Right lung (tissue), 5 donors: ENCODE data around the gene ACTRT2. TPM values are rescaled to one million over a fixed set of nuclear protein-coding genes. Genes with fewer than 3 reads are reported as not detected.

Experiments
- DNase-seq, 2 donors: peaks; one replicate each; pipeline ENCODE4 v3.0.0-alpha.2; 2013
- polyA plus RNA-seq, 5 donors: library from polyadenylated mRNA; unstranded; fragments of 120-200 nt; gene quantifications; one replicate each; pipeline versions ENCODE4 v1.2.1 to v1.2.3, GENCODE V29; 2013; ENCODE audit warnings: inconsistent platforms in 1 of 5, low replicate concordance in 1 of 5; ENCODE audit not compliant: insufficient read length in 5 of 5, insufficient read depth in 1 of 5

ACTRT2 gene
- polyA plus RNA-seq, 5 donors: not detected

DNA sequence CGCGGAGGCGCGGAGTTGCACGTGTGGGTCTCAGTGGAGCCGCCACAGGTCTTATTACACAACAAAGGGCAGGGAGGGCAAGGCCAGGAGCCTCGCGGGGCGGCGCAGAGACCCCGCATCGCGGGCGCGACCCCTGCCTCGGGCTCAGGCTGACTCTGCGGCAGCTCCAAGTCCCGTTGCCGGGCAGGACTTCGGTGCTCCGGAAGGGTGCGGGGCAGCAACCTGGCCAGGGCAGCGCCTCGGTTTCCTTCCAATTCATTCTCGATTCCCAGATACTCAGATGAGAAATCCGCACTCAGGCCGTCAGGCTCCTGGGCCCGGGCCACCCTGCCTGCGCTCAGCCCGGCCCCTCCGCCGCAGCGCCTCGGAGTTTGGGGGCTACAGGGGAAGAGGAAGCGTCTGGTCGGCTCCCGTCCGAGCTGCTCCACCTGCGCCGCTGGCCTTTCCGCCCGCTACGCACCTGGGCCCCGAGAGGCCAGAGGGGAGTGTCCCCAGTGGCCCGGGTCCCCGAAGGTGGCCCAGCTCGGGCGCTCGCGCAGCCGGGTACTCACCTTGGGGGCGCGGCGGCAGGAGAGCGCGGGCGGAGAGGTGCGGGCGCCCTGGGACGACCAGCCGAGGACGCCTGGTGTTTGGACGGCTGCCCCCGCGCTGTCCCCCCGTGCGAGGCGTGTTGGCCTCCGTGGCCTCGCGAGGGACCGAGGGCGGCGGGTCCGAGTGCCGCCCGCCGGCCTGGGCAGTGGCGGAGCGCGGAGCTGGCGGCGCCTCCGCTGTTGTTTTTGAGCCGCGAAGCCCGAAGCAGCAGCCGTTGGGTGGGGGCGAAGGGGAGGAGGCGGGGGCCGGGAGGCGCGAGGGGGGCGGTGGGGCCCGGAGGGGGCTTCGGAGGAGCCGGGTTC is 46.6 kb downstream of the ACTRT2 start:
- DNase-seq: no peak

DNA sequence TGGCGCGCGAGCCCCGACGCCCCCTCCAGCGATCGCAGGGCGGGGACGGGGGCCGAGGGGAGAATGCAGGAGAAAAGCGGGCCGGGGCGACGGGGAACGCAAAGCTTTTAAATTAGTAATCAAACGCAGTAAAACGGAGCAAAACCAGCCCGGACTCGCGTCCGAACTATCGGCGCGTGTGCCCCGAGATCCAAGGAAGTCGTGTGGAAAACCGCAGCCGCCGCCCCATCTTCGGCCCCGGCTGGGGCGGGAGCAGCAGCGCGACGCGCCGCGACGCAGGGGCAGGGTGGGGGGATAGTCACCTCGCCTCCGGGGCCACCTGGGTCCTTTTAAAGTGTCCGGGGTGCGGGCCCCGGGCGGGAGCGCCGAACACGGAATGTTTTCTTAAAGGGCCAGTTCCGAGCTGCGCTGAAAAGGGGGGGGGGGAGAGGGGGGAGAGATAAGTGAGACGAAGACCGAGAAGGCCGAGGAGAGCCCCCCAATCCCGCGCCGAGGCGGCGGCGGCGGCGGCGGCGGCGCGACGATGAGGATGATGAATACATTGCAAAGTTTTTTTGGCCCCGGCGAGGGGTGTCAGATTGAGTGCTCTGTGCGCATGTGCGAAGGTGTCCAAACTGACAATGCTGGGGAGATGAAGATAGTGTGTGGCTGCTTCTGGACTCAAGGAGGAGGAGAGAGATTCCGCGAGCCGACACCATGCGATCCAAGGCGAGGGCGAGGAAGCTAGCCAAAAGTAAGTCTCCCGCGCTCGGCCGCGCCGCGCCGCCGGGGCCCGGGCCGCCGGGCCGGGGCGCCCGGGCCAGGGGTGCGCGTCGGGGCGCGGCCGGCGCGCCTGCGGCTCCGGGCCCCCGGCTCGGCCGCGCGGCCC is 47.5 kb downstream of the ACTRT2 start, which contains the start of gene PRDM16:
PRDM16 (plus strand) TSS at position 640 of the 868 bp plus-strand sequence; CDS start at position 697, 57 bp downstream.
- DNase-seq: no peak

DNA sequence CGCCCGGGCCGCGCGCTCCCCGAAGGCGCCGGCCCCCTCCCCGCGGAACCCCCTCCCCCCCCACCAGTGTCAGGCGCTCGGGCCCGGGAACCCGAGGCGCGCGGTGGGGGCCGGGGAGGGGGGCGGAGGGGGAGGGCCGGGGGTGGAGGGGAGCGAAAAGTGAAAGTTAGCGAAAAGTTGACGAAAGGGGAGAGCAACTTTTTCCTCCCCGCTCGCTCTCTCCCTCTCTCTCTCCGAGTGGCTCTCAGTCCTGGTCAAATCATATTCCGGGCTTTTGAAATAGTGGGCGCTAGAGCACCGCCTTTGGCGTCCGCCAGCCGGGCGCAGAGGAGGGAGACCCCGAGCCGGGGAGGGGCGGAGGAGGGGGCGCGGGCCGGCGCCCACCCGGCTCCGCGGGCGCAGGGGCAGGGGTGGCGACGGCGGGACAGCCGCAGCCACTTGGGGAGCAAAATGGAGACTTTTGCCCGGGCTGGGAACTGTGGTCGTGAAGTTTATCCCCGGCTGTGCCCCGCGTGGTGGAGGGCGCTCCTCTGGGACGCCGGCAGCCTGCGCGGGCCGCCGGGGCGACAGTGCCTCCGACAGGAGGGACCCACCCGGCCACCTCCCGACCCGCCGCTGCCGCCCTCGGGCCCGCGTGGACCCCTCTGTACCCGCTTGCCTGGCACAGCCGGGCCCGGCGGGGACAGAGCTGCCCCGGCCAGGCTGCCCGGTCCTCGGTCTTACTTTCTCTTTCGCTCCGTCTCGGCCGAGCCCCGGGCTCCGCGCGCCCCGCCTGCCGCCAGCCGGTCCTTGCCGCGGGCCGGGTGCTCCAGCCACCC is 48.4 kb downstream of the ACTRT2 start:
- DNase-seq: peak in 1 of 2 donors; percentile 77

DNA sequence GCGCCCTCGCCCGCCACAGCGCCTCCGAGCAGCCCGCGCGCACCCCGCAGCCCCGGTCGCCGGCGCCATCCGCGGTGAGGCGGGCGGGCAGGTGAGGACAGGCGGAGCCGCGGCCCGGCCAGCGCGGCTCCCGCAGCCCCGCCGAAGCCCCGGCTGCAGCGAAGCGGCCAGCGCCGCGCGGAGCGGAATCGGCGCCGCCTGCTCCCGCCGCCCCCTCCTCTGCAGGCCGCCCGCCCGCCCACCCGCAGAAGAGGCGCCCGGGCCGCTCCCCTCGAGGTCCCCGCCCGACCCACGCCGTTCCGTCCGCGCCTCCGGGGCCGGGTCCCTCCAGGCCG is 49.0 kb downstream of the ACTRT2 start:
- no peak for DNase-seq

DNA sequence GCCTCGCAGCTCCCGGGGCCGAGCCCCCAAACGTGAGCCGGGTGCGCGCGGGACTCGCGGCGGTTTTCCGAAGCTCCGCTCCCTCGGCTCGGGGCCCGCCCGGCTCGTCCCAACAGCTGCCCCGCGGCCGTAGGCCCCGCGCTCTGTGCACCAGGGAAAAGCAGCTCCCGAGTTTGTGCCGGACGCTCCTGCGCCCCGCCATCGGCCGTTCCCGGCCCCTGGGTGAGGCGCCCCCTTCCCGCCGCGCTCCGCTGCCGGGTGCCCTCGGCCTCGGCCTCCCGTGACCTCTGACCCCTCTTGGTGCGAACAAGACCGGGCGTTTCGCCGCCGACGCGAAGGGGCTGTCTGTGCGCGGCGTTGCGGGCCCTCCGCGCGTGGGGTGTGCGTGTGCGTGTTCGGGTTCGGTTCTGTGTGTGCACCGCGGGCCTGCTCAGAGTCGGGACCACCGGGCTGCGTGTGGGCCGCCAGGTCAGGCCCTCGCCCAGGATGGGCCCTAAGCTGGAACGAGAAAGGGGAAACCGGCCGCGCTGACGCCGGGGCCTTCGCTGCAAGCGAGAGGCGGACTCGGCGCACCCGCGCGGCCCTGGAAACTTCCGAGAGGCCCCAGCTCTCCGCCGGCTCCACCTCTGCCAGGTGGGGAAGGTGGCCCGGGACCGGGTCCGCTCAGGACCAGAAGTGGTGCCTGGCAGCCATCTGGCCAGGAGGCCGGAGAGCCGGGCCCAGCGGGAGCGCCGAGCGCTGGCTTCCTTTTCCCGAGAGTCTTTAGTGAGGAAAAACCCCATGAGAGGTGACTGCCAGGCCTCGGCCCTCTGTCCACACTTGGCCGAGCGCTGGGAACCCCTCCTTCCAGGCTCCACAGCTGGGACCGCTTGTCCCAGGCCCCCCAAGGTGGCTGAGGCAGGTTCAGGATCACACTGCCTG is 49.6 kb downstream of the ACTRT2 start:
- no peak for DNase-seq

DNA sequence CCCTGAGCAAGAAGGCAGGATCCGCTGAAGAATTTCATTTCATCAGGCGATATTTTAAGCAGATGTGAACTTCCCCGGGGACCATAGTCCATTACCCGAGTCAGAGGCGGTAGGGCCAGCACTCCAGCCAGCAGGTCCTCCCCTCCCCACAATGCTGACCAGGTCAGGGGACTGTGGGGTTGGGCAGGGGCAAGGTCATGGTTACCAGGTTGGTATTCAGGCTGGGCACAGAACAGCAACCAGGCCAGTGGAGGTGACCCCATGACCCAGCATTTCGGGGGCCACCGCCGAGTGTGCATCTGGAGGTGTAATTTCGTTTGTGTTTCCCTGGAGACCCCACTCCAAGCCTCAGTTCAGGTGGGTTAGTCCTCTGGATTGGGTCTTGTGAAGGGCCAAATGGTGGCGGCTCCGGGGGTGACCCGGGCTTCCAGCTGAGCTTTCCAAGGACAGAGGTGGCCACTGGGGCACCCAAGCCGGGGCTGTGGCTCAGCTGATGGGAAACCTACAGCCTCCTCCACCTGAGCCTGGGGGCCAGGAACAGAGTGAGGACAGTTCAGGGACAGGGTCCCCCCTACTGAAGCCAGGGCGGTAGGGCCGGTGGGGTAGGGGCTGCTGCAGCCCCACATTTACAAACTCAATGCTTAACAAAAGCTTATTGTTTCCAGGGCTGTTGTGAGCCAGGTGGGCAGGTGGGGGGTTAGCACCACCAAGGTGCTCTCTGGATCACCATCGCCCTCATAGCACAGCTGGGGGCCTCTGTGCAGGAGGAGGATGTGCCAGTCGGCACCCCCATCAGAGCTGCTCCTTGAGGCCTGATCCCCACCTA is 50.5 kb downstream of the ACTRT2 start:
- no peak for DNase-seq

Other genes with a start within 250 kb of the ACTRT2 start
- under 1 TPM; 0.65 to 0.85 (median 0.71) TPM for gene TTC34, start 219.8 kb upstream of the ACTRT2 start, polyA plus RNA-seq
- gene PRDM16, start 47.7 kb downstream of the ACTRT2 start, polyA plus RNA-seq: 10 to 100 TPM in 3 of 5 donors, 1 to 10 TPM in 2; 9.8 to 16.0 (median 11.8) TPM